ENCODE measurements around the gene NTN1. TPM values are rescaled to one million over a fixed set of nuclear protein-coding genes. Genes with fewer than 3 reads are reported as not detected.

Gene NTN1
- total and polyA plus RNA-seq, 2 experiments from 2014 or later = 0.42 to 2.1 TPM

- no peak for TF ChIP-seq EZH2 (IDR thresholded peaks at IDR 0.05; ENCODE audit: borderline replicate concordance)
- peak; percentile 17 for TF ChIP-seq CTCF (IDR thresholded peaks at IDR 0.05; ENCODE audit: poor library complexity)
- TF ChIP-seq EZH2phosphoT487 (IDR thresholded peaks at IDR 0.05; ENCODE audit: low read depth, severe bottlenecking, unreplicated experiment) = no peak
- 88% methylated on average over 30 of the region's 31 CpGs for WGBS (ENCODE audit: low lambda C conversion rate, missing lambda C conversion rate)
- Histone ChIP-seq H3K4me3 (no peak overlapping the region), H3K9me2 (replicated peaks; ENCODE audit: insufficient read depth) (no peaks in the 10 kb centered on the region), H4K20me1 (ENCODE audit: insufficient read depth, poor library complexity, severe bottlenecking) (no peaks in the 10 kb centered on the region), H3K4me1 (ENCODE audit: insufficient read depth) (no peaks in the 10 kb centered on the region), H3K27me3 (no peaks in the 10 kb centered on the region), H3K4me2 (peak overlapping the region; percentile 37), H3K79me2 (no peaks in the 10 kb centered on the region), H3K9me3 (ENCODE audit: low read depth) (peaks cover 7% of the 10 kb centered on the region), H3K36me3 (replicated peaks; ENCODE audit: insufficient read depth, low read depth) (no peaks in the 10 kb centered on the region), H3K27ac (peak overlapping the region; percentile 89), H2AFZ (no peak overlapping the region)
- DNase-seq (ENCODE audit: low spot score) = no peak
These were observed 141.1 kb downstream of the NTN1 start for GRCh38 chr17:9162275-9162985.

DNA sequence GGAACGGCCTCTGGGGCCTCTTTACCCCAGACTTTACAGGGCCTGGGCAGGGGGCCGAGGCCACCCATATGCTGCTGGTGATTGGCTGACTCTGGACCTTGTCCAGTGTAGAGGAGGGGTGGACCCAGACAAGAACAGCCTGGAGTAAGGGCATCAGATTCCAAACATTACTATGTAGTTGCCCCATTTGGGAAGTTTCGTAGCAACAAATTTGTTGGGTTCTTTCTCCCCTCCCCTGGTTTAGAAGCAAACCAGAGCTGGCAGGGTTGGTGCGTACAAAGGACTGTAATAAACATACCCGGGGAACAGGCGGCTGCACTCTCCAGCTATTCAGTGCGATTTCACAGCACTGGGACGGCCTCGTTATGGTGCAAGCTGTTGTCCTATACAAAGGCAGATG, 145.5 kb downstream of the NTN1 start:
- H3K4me2 ChIP-seq = no peak overlapping the region
- TF ChIP-seq EZH2phosphoT487 (IDR thresholded peaks at IDR 0.05; ENCODE audit: low read depth, severe bottlenecking, unreplicated experiment) (no peak), CTCF (IDR thresholded peaks at IDR 0.05; ENCODE audit: poor library complexity) (no peak), EZH2 (IDR thresholded peaks at IDR 0.05; ENCODE audit: borderline replicate concordance) (no peak)
- H3K36me3 ChIP-seq (replicated peaks; ENCODE audit: insufficient read depth, low read depth) = no peaks in the 10 kb centered on the region
- no peak overlapping the region for H2AFZ ChIP-seq
- no peaks in the 10 kb centered on the region for H3K9me2 ChIP-seq (replicated peaks; ENCODE audit: insufficient read depth)
- no peaks in the 10 kb centered on the region for H4K20me1 ChIP-seq (ENCODE audit: insufficient read depth, poor library complexity, severe bottlenecking)
- no peak overlapping the region for H3K4me3 ChIP-seq
- H3K9me3 ChIP-seq (ENCODE audit: low read depth) = no peaks in the 10 kb centered on the region
- H3K79me2 ChIP-seq = no peaks in the 10 kb centered on the region
- no peak for DNase-seq (ENCODE audit: low spot score)
- 86% methylated on average over 9 of the region's 9 CpGs for WGBS (ENCODE audit: low lambda C conversion rate, missing lambda C conversion rate)
- no peak overlapping the region for H3K27ac ChIP-seq
- H3K27me3 ChIP-seq = no peaks in the 10 kb centered on the region
- H3K4me1 ChIP-seq (ENCODE audit: insufficient read depth) = no peaks in the 10 kb centered on the region

DNA sequence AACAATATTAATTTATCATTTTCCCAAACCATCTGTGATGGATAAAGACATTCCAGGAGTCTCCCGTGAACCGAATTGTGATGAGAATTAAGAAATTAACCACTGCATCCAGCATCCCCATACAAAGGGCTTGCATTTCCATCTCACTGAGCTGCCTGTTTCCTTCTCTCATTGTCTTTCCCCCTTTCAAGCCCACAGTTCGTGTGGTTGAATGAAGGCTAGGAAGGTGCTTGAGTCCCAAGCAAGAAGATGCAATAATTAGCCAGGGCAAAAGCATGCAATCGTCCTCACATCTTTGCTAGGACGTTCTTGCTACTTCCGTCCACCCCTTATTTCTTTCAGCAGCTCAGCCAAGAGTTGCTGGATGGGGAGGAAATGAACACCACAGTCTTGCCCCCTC, 146.1 kb downstream of the NTN1 start:
- no peak overlapping the region for H2AFZ ChIP-seq
- no peak for TF ChIP-seq EZH2phosphoT487 (IDR thresholded peaks at IDR 0.05; ENCODE audit: low read depth, severe bottlenecking, unreplicated experiment)
- TF ChIP-seq CTCF (IDR thresholded peaks at IDR 0.05; ENCODE audit: poor library complexity) = no peak
- no peak for TF ChIP-seq EZH2 (IDR thresholded peaks at IDR 0.05; ENCODE audit: borderline replicate concordance)
- DNase-seq (ENCODE audit: low spot score) = no peak
- H3K9me2 ChIP-seq (replicated peaks; ENCODE audit: insufficient read depth) = no peaks in the 10 kb centered on the region
- no peak overlapping the region for H3K4me3 ChIP-seq
- 87% methylated on average over 6 of the region's 6 CpGs for WGBS (ENCODE audit: low lambda C conversion rate, missing lambda C conversion rate)
- no peaks in the 10 kb centered on the region for H3K27me3 ChIP-seq
- no peaks in the 10 kb centered on the region for H3K9me3 ChIP-seq (ENCODE audit: low read depth)
- H3K36me3 ChIP-seq (replicated peaks; ENCODE audit: insufficient read depth, low read depth) = no peaks in the 10 kb centered on the region
- H4K20me1 ChIP-seq (ENCODE audit: insufficient read depth, poor library complexity, severe bottlenecking) = no peaks in the 10 kb centered on the region
- H3K27ac ChIP-seq = no peak overlapping the region
- H3K79me2 ChIP-seq = no peaks in the 10 kb centered on the region
- H3K4me2 ChIP-seq = no peak overlapping the region
- H3K4me1 ChIP-seq (ENCODE audit: insufficient read depth) = no peaks in the 10 kb centered on the region

Measured in hepatocyte (in vitro differentiated cells).